Loucy (cell line): ENCODE results near the gene CATSPER1.

ENCODE experiments used
- EZH2phosphoT487 ChIP-seq: fragments of 200-600 bp; IDR thresholded peaks from 2 replicates; pipeline ENCODE4 v1.6.1; 2018; ENCODE audit warnings: antibody characterized with exemption, mild to moderate bottlenecking, moderate library complexity, borderline replicate concordance
- TF ChIP-seq, protein P1 (sequence below): fragments of 200-600 bp; sonication (generic); conservative IDR thresholded peaks from 2 replicates; pipeline ENCODE4 v1.5.1; 2014; ENCODE audit warnings: mild to moderate bottlenecking, antibody characterized with exemption, low read length

- TF ChIP-seq, protein P1, sequence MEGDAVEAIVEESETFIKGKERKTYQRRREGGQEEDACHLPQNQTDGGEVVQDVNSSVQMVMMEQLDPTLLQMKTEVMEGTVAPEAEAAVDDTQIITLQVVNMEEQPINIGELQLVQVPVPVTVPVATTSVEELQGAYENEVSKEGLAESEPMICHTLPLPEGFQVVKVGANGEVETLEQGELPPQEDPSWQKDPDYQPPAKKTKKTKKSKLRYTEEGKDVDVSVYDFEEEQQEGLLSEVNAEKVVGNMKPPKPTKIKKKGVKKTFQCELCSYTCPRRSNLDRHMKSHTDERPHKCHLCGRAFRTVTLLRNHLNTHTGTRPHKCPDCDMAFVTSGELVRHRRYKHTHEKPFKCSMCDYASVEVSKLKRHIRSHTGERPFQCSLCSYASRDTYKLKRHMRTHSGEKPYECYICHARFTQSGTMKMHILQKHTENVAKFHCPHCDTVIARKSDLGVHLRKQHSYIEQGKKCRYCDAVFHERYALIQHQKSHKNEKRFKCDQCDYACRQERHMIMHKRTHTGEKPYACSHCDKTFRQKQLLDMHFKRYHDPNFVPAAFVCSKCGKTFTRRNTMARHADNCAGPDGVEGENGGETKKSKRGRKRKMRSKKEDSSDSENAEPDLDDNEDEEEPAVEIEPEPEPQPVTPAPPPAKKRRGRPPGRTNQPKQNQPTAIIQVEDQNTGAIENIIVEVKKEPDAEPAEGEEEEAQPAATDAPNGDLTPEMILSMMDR, result no peak
- TF ChIP-seq EZH2phosphoT487, result no peak
Observed at GRCh38 chr11:66006891-66007176, 19.4 kb downstream of the CATSPER1 start.
